OCI-M1 (cell line): ENCODE measurements around the gene PPP1R13B.

ENCODE experiments used
- DNase-seq: peaks from one replicate; lab custom pipeline; 2025; lab: John Stamatoyannopoulos, UW

The PPP1R13B gene

DNA sequence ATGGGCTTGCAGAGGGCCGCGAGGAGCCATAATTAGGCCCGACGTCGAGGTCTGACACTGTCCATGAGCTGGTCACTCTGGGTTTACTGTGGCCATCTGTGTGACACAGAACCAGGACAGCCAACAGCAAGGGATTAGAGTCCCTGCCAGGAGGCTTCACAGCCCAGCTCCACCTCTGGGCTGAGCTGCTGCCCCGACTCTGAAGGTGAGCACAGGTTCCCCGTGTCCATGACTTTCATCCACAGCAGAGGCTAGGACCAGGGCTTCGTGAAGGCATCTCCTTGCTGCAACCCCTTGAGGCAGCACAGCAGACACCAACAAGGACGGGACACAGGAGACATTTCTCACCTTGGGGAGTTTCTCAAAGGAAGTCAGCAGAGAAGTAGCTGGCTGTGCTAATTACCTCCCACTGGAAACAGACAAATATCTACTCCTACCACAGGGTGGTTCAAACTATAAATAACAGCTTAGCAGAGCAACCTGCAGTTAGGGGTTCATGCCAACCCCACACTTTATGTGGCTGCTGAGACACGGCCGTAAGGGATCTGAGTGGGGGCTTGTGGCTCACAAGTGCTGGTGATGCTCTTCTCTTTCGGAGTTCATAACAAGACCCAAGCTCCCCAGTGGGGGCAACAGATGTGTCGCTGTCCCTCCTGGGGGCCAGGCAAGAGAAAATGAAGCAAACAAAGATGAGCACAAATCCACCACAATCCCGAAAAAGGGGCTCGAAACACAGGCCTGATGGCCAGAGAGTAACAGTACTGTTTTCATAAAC, 102.6 kb downstream of the PPP1R13B start:
- no peak for DNase-seq

DNA sequence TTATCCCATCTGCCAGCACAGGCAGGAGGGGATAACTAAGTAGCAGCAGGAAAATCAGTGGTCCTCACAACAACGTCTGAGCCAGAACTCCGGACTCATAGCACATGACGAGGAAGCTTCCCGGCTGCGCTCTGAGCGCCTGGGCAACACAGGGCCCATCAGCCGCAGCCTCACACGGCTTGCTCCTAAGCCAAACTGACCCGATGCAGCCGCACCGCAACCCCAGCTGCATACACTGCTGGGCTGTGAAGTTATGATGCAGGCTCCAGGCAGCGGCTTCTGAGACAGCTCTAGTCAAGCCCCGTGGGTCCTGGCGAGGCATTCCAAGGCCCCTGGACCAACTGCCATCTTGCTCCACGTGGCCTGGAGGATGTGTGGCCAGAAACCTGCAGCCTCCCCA, 103.7 kb downstream of the PPP1R13B start:
- DNase-seq, result no peak

DNA sequence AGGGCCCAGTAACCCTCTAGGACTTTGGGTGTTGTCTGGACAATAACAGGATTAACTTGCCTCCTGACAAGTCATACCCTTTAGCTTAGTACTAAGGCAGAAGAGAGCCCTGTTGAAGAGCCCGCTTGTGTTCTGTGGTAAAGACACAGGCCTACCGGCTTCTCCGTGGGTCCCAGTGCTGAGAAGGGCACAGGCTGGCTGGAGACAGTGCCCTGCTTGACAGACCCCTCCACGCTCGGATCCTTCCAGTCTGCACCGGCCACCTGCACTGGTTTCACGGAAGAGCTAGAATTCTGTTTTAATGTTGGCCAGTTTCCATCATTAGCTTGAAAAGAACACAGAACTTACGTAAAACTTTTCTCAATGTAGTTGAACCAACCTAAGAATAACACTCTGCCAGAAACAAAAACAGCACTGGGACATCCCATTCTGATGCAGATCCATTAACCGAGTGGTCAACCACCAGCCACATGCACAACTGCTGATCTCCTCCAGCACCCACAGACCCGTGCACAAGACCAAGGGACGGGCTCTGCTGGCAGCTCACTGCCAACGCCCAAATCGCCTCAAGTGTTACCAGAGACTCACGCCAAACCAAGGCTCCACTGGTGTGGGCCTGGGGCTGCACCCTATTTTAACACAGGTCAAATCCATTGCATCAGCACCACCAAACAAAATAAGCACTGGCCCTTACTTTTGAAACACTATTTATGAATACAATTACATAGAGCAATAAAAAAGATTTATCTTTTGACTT, 104.7 kb downstream of the PPP1R13B start:
- DNase-seq, result no peak

DNA sequence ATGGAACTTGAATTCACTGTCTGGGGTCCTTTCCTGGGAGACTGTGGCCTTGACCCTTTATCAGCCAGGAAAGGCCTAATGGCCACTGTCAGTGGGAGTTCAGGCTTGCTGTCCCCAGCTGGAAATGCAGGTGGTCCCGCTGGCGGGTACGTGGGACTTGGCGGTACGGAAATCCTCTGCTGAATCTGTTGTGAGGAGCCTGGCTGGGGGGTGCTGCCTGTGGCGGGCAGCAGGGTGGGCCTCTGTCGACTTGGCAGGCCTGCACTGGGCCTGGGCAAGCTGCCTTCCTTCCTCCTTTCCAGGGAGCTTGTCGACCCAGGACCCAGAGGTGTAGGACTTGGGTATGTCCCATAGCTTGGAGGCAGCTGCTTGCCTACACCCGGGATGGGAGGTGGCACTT, 105.5 kb downstream of the PPP1R13B start:
- no peak for DNase-seq

DNA sequence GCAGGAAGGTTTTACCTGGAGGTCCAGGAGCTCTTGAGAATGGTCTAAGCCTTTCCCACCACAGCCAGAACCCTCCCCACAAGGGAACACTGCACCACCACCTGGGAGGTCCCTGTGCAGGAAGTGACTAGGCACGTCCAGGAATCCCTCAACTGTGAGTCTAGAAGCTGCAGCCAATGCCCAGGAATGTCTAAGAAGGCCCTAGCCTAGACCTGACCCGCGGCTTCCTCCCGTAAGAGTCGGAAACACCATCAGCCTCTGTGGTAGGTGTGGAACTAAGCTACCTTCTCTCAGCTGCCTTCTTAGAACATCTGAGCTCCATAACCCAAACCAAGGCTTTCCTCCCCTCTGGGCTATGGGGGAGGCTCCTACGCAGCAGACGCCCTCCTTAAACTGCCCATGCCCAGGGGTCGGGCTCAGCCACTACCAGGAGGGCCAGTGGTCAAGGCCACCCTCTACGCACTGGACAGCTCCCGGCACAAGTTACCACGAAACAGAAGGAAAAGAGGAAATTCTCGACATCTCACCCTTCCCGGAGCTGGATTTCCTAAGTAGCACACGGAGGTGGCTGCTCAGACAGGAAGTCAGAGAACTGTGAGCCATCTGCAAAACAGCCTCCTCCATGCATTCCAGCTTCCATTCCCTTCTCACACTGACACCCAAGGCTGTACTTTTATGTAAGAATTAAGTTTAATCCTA, 106.2 kb downstream of the PPP1R13B start:
- DNase-seq, result no peak

DNA sequence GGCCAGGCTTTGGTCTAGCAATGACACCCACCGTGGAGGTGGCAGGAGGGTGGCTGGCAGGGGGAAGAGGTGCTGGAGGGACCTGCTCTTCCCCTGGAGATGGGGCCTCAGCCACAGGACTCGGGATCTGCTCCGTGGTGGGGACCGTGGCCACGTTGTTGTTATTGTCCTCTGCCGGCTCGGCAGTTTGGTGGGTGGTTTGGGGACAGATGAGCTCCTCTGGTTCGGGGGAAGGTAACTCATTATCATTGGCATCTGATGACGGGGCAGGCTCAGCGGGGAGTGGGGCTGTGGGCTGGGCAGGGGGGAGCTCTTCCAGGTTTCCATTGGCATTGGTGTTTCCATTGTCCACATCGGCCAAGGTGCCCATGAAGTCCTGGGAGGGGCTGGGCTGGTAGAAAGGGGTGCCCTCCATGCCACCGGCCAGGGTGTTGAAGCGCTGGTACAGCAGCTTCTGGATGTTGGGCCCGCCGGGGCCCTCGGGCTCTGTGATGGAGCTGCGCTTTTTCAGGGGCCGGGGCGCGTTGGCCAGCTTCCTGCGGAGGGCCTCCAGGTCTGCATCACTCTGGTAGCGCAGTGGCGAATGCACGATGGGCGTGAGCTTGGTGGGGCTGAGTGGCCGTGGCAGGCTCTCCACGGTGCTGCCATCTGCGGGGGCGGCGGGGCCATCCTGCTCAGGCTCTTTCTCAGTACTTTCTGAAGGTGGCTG, 107.4 kb downstream of the PPP1R13B start:
- no peak for DNase-seq

DNA sequence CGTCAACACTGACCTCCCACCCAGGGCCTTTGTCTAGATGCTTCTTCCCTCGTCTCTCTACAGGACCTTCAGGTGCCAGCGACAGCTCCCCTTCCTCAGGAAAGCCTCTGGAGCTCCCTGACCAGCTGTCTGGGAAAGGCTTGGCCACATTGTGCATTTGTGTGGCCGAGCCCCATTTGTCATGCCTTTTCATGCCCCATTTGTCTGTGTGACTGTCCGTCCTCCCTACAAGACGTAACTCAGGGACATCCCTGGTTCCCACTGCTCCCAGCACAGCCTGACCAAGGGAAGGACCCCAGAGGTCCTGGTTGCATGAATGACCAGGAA, 107.9 kb downstream of the PPP1R13B start:
- DNase-seq, result no peak

DNA sequence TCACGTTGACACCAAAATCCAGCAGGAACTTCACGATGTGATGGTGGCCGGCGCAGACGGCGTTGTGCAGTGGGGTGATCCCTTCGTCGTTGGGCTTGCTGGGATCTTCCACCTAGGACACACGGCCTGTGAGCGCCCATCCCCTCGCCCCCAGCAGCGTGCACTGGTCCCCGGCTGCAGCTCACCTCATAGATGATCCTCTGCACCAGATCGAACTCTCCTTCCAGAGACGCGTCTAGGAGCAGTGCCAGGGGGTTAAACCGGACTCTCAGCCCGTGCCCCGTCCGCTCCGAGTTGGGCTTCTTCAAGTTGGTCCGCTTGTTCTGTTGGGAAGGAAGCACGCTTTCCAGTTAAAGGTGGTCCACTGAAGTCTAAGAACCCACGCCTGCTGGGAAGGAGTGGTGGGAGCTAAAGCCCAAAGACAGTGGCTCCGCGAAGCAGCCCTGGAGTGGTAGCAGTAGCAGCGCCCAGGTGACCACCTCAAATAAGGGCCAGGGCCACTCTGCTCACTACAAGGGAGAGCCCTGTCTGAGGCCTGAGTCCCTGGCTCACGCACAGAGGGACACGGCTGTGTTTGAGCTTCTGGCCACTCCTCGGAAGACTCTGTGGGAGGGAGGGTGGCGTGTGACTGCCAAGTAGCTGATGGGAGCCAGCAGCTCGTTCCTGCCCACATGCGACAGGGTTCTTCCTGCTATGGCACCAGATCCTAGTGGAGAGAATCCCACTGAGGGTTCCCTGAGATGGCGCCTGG, 108.5 kb downstream of the PPP1R13B start:
- no peak for DNase-seq

DNA sequence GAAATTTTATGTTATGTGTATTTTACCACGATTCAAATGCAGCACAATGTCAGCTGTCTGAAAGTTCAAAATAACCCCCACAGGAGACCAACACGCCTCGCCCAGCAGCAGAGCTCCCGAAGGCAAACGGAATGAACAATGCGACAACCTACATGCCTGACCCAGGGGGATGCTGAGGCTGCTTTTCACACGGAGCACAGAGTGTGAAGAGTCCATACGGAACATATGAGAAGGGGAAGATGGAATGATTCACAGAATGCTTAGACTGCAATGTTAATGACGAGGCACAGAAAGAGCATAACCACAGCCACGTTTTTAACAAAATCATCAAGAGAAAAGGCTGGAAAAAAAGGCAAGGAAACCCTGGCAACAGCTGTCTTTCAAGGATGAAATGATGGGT, 109.2 kb downstream of the PPP1R13B start:
- DNase-seq, result no peak

DNA sequence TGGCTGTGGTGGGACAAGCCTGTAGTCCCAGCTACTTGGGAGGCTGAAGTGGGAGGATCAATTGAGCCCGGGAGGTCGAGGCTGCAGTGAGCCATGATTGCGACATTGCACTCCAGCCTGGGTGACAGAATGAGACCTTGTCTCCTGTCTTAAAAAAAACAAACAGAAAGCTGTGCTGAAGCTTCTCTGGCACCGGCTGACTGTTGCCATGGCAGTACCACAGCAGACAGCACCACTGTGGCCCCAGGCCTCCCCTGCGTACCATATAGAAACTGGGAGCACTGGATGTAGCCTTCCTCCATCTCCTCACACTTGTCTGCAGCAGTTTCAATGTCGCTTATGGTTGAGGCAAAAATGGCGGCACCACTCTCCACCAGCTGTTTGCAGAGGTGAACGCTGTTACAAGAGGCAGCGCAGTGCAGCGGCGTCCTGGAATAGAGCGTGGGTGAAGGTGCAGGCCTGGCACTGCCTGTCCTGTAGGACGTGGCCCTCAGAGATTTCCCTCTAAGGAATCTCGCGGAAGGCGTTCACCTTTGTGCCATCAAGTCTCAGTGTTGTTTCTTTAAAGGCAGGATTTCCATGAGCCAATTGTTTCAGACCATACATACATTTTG, 109.8 kb downstream of the PPP1R13B start:
- DNase-seq, result no peak

DNA sequence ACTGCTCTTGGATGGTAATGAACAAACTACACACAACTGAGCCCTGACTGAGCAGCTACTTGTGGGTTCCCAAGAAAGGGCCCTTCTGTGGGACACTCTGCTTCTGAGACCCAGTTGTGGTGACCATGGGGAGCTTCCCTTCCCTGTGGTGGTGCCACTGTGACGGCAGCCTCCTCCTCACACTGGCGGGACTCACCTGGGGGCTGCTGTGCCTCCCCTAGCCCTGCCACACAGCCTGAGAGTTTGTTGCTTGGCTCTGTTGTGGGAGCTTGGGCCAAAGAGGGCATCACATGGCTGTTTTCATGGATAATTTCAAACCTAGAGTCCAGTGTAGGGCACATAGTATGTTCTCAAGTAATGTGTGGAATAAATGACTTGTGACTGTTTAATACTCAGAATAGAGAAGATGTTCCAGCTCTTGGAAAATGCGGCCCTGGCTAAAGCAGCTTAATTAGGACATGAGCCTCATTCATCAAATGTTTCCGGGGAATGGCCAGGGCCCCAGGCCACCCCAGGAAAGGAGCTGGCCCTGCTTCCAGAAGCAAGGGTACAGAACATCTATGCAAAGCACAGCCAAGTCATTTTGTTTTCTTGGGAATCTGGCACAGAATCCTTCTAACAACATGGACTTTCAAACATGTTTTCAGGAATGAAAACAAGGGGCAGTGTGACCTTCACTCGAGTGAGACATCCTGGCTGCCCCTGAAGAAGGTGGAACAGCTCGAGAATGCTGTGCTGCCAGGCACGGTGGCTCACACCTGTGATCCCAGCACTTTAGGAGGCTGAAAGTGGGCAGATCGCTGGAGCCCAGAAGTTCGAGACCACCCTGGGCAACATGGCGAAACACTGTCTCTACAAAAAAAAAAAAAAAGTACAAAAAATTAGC, 110.6 kb downstream of the PPP1R13B start:
- no peak for DNase-seq

DNA sequence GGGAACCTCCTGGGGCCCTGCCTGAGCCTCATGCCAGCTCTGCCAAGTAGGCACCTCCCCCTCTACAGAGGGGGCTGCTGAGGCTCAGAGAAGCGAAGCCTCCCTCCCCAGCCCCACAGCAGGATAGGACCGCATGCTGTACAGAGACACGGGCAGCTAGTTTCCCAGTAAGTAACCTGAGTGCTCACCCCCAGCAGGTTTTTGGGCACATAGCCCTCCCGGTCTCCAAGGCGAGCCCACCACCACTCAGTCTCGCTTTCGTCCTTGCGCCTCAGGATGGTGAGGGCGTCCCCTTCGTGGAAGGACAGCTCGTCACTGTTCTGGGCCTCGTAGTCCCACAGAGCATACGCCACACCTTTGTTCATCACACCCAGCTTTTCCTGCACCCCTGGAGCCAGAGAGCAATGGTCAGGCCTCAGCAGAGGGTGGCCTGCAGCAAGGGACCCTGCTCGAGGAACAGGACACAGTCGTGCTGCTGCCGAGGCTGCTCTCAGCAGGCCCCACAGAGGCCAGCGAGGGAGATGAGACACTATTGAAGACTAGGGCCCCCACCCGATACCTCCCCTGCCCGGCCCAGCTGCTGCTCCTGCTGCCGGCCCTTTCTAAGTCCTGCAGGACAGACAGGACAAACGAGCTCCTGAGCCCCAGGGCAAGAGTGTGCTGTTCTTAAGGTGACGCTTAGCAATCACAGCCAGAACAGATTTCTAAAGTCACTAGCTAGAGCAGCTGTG, 111.4 kb downstream of the PPP1R13B start:
- no peak for DNase-seq

DNA sequence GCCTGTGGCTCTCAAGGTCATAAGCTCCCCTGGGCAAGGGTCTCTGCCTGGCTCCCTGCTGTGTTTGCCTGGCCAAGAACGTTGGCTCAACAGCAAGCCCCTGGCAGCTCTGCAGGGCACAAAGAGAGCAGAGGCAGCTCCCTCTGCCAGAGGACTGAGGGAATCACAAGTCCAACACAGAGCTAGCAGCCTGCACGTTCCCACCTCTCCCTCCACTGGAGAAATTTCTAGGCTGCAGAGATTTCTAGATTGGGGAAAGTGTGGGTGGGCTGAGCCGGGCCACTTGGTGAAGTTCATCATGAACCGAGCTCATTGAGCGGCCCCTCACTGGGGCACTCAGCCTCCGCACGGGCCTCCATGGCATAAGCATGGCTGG, 111.9 kb downstream of the PPP1R13B start:
- DNase-seq, result no peak

DNA sequence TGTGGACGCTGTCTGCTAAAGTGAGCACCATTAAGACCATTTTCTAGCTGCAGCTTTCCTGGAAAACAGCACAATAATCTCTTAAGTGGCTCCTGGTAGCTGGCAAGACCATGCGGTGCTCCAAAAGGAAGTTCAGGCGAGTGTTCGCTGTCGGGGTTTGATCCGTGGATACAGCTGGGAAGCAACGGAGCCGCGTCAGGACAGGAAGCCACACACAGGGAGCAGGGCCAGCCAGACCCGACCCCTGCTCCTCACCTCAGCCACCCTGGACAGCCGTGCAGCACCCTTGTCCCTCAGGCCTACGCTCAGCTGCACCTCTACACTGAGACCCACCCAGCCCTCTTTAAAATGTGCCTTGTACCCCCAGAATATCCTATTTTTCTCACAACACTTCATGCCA, 112.4 kb downstream of the PPP1R13B start:
- no peak for DNase-seq

DNA sequence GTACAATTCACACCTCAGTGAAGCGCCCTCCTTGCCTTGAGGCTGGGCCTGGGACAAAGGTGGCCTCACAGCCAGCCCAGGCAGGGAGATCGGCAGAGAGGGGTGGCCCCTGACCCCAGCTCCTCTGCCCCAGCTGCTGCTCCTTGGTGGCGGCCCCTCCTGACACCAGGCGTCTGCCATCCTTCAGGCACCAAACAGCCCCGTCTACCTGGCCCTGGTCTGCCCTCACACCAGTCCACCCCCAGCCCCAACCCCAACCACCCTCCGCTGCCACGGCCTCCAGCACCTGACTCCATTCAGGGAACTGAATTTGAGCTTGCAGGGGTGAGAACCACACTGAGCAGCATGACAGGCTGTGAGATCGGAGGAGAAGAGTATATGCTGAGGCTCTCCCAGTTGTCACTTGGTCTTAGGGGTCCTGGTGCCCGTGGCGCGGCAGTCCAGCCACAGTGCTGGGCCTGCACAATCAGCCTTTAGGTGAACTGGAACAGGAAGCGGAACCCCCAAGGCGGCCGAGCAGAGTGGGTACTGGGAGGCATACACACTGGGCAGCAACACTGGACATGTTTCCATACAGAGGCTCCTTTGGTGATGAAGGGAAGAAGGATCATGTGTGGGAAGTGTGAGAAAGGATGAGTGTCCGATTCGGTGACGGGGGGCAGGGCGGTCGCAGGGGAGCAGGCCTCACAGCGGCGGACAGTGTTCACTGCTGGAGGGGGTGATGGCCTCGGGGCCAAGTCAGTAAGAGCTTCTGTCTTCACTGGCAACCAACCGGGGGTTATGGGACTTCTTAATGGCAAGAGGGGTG, 113.1 kb downstream of the PPP1R13B start:
- no peak for DNase-seq

DNA sequence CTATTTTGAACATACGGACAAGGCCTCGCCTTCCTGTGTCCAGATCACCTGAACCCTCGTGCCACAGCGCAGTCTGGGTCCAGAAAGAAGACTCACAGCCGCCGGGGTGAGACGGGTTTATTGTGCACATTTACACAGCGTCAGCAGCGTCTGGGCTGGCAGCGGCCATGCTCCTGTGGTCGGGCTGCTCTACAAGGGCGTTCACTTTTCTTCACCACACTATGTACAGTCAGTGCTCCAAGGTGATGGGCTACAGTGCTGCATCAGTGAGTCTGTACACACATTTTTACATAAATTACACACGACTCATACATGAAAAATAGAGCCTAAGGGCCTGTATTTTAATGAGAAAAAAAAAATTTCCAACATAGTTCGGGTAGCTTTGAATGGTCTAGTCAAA, 113.7 kb downstream of the PPP1R13B start:
- DNase-seq, result no peak

DNA sequence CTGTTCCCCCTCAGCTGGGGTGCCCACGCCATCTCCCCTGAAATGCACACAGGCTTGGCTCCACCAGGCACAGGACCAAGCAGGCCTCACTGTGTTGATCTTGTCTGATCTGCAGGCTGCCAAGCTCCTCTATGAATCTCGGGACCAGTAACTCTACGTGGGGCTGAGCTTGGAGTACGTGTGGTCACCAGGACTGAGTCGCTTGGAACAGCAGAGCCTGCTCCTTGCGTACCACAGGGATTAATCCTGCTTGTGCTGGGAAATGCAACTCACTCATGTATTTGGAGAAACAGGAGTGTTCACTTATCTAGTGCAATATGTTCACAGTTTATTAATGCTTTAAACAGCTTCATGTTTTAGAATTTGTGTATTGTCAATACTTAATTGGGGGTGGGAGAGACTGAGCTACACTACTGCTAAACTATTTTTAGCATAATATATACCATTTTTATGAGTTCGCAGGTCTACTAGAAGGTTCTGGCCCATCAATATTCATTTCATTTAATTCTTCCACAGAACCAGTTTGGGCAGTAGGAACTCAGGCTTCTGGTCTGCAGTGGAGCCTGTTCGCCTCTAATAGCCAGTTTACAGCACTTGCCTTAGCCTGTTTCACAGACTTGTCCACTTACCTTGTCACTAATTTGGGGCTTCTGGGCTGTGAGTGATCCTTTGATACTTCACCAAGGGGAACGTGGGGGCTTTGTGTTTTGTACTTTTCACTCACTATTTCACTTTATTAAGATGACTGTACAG, 114.3 kb downstream of the PPP1R13B start:
- no peak for DNase-seq
